Transverse colon (tissue), 4 donors: ENCODE data around the gene FAM153A.
"Not testable (repeated sequence)": the region's sequence is repeated elsewhere in the genome, so short reads cannot be mapped to it uniquely, and the experiment has no call there.

ENCODE experiments used
- EP300 ChIP-seq: sonication (generic); formaldehyde crosslinking; IDR thresholded peaks from one replicate; pipeline ENCODE4 v1.6.1; 2017; ENCODE audit warnings: antibody characterized with exemption, low read depth
- POLR2A ChIP-seq: fragments of 450-650 bp; IDR thresholded peaks from one replicate; pipeline ENCODE4 v1.6.1; 2016; ENCODE audit warnings: antibody characterized with exemption, mild to moderate bottlenecking, moderate library complexity
- POLR2AphosphoS5 ChIP-seq, 3 donors: sonication (generic); formaldehyde crosslinking; IDR thresholded peaks; one replicate each; pipeline ENCODE4 v1.6.1; 2016; ENCODE audit warnings: antibody characterized with exemption in 3 of 3
- TF ChIP-seq, protein P1 (sequence below), 5 experiments: fragments of 200-600 bp in 3 of 5; fragments of 450-650 bp in 2 of 5; sonication (generic) in 3 of 5; IDR thresholded peaks; 1 replicate in 2 of 5; 2 replicates in 3 of 5; pipeline ENCODE4 v1.5.1; 2016 to 2017; ENCODE audit warnings: antibody characterized with exemption in 5 of 5, inconsistent platforms in 3 of 5, mild to moderate bottlenecking in 2 of 5, moderate library complexity in 1 of 5

DNA sequence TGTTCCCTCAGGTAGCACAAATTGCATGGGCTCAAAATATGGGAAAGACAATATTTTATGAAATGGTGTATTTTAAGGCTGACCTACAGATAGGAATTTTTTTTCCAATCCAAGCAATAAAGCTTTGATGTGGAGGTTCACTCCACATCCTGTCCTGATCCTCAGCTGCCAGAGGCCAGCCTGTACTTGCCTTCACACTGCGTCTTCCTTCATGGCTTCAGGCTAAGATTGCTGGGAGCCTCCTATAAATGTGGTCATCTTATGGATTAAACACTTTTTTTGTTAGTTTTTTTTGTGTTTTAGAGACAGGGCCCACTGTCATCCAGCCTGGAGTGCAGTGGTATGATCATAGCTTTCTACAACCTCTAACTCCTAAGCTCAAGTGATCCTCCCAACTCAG lies 67.3 kb downstream of the FAM153A start:
- TF ChIP-seq POLR2A; POLR2AphosphoS5 (IDR thresholded peaks at IDR 0.05); EP300: not testable (repeated sequence)
- TF ChIP-seq, protein P1, sequence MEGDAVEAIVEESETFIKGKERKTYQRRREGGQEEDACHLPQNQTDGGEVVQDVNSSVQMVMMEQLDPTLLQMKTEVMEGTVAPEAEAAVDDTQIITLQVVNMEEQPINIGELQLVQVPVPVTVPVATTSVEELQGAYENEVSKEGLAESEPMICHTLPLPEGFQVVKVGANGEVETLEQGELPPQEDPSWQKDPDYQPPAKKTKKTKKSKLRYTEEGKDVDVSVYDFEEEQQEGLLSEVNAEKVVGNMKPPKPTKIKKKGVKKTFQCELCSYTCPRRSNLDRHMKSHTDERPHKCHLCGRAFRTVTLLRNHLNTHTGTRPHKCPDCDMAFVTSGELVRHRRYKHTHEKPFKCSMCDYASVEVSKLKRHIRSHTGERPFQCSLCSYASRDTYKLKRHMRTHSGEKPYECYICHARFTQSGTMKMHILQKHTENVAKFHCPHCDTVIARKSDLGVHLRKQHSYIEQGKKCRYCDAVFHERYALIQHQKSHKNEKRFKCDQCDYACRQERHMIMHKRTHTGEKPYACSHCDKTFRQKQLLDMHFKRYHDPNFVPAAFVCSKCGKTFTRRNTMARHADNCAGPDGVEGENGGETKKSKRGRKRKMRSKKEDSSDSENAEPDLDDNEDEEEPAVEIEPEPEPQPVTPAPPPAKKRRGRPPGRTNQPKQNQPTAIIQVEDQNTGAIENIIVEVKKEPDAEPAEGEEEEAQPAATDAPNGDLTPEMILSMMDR (IDR thresholded peaks at IDR 0.05): not testable (repeated sequence)
